Stimulated activated CD8-positive, alpha-beta memory T cell treated with anti-CD3 and anti-CD28 coated beads, Interleukin-7, amount 100 ng/mL, for 24 hours (primary cell): ENCODE measurements around the gene NCAPD3.
"Not testable (repeated sequence)": the region's sequence is repeated elsewhere in the genome, so short reads cannot be mapped to it uniquely, and the experiment has no call there.

Experiments used
- DNase-seq: peaks from one replicate; pipeline ENCODE4 v3.0.0-alpha.2; 2020; ENCODE audit warnings: low read depth

Gene NCAPD3

DNA sequence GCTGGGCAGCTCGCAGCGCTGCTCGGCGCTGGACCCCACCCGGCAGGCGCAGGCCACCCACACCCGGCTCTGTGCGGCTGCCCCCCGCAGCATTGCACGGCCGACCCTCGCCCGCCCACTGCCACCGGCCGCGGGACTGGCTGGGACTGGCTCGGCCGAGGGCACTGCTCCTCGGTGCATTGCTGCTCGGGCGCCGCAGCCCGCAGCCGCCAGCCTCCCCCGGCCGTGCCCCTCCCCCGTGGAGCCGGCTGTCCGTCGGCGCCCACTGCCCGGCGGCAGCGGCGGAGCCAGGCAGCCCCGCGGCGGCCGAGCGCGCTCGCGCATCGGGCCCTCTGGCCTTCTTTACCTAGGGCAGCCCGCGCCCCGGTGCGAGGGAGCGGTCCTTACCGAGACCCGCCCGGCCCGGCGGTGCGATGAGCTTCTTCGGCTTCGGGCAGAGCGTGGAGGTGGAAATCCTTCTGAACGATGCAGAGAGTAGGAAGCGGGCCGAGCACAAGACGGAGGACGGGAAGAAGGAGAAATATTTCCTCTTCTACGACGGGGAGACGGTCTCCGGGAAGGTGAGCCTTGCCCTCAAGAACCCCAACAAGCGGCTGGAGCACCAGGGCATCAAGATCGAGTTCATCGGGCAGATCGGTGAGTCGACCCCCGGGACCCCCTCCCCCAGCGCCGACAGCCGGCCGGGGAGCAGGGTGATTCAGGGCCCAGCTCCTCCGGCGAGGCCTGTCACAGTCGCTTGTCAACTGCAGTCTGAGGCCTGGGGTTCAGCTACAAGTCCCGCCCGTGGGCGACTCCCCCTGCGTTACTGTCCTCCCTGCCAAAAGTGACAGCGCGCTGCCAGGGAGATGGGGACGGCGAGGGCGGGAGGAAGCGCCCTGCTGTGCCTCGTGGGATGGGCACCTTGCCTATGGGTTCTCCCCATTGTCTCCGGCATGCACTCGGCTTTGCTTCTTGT is 1.2 kb upstream of the NCAPD3 start:
- peak; percentile 49 for DNase-seq

DNA sequence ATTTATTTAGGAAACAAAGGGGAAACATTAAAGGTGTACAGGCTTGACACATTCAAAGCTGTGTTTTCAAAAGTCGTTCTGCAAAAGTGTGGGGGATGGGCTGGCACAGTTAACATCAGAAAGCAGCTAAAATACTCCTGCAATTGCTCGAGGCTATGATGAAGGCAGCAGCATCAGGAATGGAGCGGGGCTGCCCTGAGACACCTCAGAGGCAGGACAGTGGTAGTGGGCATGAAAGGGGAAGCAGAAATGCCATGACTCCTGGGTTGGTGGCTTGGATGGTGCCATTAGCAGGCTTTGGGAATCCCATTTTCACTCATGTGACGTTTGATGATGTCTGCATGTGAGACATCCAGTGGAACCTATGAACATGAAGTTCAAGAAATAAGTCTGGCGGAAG is 646 bp downstream of the NCAPD3 start:
- DNase-seq: no peak

DNA sequence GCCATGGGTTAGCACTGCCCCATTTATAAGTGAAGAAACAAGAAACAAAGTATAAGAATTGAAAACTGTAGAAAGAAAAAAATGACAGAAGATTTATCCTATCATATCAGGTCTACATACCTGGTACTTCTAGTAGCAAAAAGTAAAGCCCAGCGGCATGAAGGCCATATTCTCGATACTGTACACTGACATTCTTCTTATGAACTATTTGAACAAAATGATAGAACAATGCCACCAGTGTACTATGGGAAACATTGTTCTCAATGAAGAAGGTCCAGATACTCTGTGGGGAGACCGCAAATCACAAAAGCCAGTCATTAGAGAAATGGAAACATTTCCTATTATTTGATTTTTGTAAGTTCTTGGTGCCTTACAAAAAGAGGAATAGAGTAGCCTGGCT is 7.0 kb downstream of the NCAPD3 start:
- no peak for DNase-seq

DNA sequence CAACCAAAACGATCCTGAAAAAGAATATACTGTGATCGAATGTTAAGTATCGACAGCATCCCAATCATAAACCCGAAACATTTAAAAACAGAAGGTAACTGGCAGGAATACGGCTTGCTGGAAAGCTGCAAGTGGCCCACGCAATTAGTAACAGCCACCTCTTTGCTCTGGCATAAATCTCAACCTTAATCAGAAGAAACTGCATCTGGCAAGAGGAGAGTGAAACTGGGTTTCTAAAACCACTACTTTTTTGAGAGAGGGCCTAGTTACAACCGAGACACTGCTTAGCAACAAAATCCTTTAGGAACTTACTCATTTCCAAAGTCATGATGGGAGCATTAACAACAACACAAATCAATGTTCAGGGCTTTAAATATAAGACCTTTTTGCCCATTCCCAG is 7.9 kb downstream of the NCAPD3 start:
- DNase-seq: no peak

DNA sequence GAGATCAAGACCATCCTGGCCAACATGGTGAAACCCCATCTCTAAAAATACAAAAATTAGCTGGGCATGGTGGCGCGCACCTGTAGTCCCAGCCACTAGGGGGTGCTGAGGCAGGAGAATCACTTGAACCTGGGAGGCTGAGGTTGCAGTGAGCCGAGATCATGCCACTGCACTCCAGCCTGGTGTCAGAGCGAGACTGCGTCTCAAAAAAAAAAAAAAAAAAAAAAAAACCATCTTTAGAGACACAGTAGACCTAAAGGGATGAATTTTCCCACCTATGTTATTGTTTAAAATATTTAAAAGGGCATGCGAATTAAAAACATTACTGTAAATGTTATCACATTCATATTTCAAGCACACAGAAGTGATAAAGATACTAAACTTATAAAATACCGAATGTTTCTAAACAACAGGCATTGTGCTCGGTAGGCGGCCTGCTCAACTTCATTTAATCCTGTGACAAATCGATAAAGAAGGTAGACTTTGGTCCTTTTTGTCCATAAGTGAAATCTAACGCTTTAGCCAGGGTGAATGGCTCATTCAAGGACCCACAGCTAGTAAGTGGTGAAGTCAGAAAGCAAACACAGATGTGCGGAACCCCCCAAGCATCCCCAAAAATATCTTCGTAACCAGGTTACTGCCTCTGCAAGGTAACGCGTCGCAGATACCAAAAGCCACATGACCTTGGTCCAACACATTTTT is 16.1 kb downstream of the NCAPD3 start:
- no peak for DNase-seq

DNA sequence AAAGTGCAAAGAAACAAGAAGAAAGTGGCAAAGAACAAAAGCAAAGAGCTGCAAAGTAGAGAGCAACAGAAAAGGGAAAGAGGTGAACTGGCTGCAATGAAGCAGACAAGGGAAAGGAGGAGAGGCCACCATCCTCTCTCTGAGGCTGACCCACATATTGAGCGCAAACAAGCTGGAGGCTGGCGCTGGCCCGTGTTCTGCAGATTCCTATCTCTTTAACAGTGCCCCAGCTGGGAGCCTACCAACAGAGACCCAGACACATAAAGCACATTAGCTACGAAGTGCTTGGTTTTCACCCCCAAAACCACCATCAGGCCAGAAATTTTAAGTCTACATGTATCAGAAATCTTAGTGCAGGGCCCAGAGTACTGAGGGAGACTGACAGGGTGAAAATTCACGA is 17.6 kb downstream of the NCAPD3 start:
- no peak for DNase-seq

DNA sequence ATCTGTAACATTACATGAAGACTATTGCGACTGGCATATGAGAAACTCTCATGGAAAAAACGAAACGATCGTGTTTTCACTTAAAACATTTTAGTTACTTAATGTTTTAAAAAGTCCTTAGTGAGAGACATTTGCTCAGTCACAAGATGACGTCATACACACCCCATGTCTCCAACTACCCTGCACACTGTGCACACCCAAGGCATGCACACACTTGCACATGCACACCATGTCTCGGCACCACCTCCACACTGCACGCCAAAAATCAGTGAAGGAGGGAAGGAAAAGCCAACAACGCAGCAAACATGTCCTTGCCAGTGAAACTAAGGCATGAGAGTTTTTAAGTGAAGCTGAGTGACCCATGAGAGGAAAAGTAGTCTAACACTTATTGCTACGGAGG is 18.0 kb downstream of the NCAPD3 start:
- DNase-seq: no peak

DNA sequence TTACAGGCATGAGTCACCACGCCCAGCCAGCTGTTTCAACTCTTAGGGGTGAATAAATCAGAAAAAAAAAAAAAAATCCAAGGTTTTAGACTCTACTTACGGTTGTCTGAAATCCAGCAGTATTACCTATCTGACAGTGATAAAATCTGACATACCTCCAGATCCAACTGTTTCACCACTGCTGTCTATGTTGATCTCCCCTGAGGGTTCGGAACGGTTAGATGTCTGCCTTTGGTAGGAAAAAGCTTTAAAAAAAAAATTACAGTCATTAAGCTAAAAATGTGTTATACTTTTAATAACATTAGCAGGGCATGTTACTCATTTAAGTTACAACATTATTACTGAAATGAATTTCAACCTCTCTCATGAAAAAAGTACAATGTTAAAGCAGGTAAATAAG is 21.1 kb downstream of the NCAPD3 start:
- DNase-seq: no peak

DNA sequence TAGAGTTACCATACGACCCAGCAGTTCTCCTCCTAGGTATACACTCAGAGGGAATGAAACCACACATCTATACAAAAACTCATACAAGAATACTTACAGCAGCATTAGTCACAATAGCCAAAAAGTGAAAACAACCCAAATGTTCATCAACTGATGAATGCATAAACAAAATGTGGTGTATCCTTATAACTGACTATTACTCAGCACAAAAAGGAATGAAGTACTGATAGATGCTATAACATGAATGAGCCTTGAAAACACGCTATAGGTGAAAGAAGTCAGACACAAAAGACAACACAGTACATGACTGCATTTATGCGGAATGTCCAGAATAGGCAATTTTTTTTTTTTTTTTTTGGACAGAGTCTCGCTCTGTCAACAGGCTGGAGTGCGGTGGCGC is 23.1 kb downstream of the NCAPD3 start:
- no peak for DNase-seq

DNA sequence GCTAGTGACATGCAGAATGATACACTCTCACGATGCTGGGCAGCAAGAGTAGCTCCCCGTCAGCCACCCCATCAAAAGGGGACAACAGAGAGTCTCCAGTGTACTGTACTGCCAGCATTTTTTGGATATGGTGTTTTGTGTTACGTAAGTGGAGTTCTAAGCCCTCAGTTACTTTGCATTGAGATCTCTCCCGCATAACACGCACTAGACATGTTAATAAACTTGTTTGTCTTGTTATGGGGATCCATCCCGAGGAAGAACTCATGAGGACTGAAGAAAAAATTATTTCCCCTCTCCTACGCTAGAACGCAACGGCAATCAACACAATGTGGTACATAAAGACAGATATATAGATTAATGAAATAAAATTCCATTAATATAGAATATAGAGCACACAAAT is 24.2 kb downstream of the NCAPD3 start:
- DNase-seq: no peak

DNA sequence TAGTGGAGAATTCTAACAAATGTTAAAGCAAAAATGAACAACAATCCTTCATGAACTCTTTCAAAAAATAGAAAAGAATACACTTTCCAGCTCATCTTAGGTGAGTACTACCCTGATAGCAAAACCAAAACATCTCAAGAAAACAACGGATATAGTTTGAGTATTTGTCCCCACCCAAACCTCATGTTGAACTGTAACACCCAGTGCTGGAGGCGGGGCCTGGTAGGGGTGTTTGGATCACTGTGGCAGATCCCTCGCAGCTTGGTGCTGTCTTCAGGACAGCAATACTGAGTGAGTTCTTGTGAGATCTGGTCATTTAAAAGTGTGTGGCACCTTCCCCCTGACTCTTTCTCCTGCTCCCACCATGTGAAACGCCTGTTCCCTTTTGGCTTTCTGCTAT is 27.0 kb downstream of the NCAPD3 start:
- no peak for DNase-seq

DNA sequence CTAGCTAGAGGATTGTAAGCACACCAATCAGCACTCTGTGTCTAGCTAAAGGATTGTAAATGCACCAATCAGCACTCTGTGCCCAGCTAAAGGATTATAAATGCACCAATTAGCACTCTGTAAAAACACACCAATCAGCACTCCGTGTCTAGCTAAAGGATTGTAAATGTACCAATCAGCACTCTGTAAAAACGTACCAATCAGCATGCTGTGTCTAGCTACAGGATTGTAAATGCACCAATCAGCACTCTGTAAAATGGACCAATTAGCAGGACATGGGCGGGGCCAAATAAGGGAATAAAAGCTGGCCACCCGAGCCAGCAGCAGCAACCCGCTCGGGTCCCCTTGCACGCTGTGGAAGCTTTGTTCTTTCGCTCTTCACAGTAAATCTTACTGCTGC is 35.7 kb downstream of the NCAPD3 start:
- not testable (repeated sequence) for DNase-seq

DNA sequence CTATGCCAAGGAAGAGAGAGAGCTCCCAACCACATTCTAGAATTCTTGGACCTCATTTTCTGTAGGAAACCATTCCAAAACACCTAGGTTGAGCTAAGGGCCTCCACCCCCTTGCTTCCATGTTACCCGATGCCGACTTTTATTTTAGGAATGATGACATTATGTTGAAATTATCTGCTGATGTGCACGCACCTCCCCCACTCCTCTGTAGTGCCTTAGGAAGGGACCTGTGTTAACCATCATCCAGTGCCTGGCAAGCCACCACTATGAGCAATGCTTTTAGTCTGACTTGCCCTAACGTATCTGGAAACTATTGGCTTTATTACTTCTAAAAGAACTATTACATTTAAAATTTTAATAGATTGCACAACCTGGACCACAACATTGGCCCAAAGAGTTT is 42.1 kb downstream of the NCAPD3 start:
- no peak for DNase-seq

DNA sequence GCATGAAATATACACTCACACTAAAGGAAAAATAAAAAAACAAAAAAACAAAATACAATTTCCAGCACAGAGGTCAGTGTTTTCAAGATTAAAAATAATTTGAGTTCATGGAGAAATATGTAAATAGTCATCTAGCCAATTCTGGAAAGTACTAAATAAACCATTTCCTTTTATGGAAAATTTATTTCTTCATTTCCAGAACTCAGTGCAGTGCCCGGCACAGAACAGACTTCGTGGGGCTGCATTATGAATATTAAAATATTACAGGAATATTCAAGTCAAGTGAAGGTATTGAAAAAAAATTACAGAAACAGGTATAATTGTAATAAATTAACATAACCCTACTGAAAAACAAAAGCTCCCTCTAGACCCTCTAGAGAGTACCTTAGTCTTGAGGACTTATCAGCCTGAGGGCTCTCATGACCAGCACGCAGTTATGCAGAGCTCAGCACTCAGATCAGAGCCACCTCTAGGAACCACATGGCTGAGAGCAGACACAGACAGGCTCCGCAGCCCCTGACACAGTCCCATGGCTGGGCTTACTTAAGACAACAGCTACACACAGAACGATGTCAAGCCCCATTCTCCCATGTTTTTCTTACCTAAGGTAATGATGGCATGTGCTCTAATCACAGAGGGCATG is 45.6 kb downstream of the NCAPD3 start:
- no peak for DNase-seq

DNA sequence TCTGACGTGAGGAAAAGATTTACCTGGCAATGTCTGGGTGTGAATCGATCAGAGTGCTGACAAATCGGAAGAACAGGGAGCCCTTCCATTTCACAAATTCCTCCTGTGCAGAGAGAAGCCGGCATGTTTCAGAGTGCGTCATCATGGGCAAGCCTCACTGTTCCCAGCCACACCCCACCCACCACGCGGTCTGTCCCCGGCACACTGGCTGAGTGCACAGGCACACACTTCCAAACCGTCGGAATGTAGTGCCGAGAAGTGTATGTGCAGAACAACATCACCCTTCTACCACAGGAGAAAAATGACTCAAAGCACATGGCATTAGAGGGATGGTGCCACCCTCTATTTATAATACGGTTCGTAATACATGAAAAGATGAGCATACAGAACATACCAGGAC is 47.5 kb downstream of the NCAPD3 start:
- no peak for DNase-seq

DNA sequence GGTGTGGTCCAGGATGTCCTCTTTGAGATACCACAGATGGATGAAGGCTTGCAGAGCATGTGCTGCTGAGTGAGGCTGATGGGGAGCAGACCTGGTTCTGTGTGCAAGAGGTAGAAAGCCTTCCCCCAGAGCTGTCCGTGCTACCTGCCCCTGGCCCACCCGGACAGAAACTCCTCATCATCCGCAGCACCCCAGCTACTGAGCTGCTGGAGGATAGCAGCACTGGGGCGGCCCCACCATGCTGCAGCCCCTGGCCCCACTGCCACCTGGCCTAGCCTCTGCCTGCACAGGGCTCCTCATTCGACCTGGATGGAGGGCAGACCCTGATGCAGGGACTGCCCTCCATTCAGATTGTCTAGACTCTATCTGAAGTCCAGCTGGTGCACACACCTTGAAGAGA is 50.5 kb downstream of the NCAPD3 start:
- no peak for DNase-seq

DNA sequence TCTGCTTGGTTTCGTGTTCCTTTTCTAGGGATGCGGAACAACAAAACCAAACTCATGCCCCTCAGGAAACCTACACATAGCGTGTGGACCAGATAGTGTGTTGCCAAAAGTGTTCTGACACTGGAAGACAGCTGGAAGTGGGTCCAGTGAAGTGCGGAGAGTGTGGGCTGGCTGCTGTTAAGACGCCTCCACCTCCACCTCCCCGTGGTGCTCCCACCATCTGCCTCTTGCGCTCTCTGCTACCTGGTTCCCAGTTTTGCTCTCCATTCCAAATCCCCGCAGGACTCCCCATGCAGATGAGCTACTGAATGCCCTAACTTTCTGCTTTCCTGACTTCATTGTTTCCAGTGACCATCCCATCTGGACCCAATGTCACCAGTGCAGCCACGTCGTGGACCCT is 51.8 kb downstream of the NCAPD3 start:
- no peak for DNase-seq

DNA sequence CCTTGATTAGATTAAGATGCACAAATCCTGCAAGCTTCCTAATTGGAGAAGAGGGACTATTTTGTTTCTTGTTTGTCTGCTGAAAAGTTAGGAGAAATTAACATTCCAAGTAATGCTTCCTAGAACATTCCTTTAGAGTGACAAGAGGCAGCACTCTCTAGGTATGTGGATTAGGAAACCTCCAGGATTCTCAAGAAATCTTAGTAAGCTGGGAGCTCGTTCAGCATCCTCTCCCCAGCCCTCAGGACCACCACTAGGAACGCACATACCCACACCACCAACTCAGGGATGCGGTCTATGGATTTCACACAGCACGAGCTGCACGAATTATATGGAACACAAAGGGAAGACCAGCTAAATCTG is 52.9 kb downstream of the NCAPD3 start:
- no peak for DNase-seq

DNA sequence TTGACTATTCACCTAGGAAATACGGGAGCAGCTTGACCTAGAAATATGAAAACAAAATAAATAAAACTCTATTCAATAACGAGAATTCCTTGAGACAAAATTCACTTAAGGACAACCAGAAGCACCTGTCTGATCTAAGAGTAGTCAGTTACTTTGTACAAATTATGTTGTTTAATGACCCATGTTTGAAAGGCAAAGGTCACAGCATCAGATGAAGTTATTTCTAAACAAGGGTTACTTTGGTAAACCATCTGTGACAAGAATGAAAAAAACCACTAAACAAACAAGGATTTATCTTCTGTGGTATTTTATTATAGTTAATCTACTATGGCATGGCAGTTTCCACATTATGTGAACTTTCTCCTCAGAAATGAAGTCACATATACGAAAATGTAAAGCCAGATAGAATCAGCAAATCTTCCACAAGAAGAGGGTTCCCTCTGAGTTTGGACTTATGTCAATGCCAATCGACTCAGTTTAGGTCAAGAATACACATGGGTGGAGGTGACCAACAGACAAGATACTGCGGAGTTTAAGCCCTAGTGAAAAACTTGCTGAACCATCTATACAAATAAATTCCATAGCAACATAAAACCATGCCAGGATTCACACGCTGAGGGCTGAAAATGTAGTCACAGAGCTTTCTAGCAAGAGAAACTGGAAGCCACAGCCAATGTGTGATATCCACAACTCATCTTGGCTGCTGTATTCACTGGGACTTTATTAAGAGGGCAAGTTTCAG is 53.4 kb downstream of the NCAPD3 start:
- no peak for DNase-seq

DNA sequence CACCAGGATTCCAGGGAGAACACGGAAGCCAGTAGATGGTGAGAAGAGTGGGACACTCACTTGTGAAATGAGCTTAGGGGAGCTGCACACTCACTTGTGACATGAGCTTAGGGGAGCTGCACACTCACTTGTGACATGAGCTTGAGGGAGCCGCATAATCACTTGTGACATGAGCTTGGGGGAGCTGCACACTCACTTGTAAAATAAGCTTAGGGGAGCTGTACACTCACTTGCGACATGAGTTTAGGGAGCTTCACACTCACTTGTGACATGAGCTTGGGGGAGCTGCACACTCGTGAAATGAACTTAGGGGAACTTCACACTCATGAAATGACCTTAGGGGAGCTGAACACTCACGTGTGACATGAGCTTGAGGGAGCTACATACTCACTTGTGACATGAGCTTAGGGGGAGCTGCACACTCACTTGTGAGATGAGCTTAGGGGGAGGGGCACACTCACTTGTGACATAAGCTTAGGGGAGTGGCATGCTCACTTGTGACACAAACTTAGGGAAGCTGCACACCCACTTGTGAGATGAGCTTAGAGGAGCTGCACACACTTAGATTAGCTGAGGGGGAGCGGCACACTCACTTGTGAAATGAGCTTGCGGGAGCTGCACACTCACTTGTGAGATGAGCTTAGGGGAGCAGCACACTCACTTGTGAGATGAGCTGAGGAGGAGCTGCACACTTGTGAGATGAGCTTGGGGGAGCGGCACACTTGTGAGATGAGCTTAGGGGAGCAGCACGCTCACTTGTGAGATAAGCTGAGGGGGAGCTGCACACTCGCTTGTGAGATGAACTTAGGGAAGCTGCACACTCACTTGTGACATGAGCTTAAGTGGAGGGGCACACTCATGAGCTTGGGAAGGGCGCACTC is 59.0 kb downstream of the NCAPD3 start:
- DNase-seq: no peak

DNA sequence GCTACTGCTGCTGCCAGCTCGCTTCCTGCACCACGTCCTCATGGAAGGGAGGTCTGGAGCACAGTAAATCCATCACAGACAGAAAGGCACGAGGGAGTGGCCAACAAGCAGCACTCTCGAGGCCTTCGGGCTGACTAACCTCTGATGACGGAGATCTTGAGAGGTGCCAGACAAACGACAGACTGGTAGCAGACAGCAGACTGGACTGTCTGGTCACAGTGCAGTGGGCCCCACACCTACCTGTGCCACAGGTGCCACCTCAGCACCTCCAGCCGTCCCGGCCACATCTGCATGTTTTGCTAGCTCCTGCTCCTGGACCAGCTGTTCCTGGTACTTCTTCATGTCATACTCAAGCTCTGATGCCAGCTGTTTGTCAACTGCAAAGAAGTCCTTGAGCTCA is 64.1 kb downstream of the NCAPD3 start:
- no peak for DNase-seq
